Measurements from ENCODE around the gene SIGLEC9. TPM values are rescaled to one million over a fixed set of nuclear protein-coding genes. Genes with fewer than 3 reads are reported as not detected.

The SIGLEC9 gene
- total and polyA plus RNA-seq, 10 of the 15 experiments (the other 5 are each of a cell fraction or from before 2014, with no cell fraction given), result 0.10 TPM; not detected in 9

DNA sequence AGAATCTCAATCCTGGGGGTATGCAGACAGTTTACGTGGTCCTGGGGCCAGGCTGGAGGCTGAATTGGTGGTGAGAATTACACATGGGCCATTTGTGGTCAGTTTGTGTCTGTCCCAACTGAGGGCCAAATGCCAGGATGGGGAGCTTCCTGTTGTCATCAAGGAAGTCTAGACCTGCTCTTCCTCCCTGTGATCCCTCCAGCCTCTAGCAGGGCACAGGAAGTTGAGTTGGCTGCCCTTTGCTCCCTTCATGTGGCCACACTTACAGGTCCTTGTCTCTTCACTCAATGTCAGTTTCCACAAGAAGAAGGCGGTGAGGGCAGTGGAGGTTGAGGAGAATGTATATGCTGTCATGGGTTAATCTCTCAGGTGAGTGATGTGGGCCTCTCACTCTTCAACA, 47.5 kb downstream of the SIGLEC9 start:
- DNase-seq (ENCODE audit: low read depth, low spot score) (no peak), ATAC-seq (no peak), FAIRE-seq (no peak)
- Histone ChIP-seq H3K79me2 (ENCODE audit: control insufficient read depth, insufficient read depth, low read length) (no peaks in the 10 kb centered on the region), H3K36me3 (ENCODE audit: control insufficient read depth in 2 of 2, insufficient read depth in 2 of 2, low read length in 1 of 2) (no peaks in the 10 kb centered on the region), H2AFZ (ENCODE audit: control insufficient read depth, low read depth, low read length) (no peak overlapping the region), H3K4me3 (no peak overlapping the region), H3K4me2 (ENCODE audit: control insufficient read depth, insufficient read depth) (no peak overlapping the region), H3K27ac (ENCODE audit: control insufficient read depth, insufficient read depth) (no peak overlapping the region), H4K20me1 (ENCODE audit: control insufficient read depth, insufficient read depth) (no peaks in the 10 kb centered on the region), H3K9ac (ENCODE audit: control insufficient read depth, insufficient read depth, low read length) (no peak overlapping the region), H3K27me3 (replicated peaks in 1 of 2; ENCODE audit: control insufficient read depth in 2 of 2, insufficient read depth in 2 of 2, low read length in 1 of 2) (peaks cover 0 to 2% of the 10 kb centered on the region in 2 experiments; a peak in 1 of 4 replicates), H3K4me1 (ENCODE audit: control insufficient read depth, insufficient read depth, low read length) (peaks cover 3% of the 10 kb centered on the region), H3K9me3 (replicated peaks; ENCODE audit: control insufficient read depth, insufficient read depth, low read length) (no peaks in the 10 kb centered on the region)
- ChIA-PET POLR2A (no interaction called here), SMC1A (ENCODE audit: uncharacterized antibody, unreplicated experiment) (no interaction called here), CTCF (no interaction called here), RAD21 (ENCODE audit: unreplicated experiment) (no interaction called here)
- no peak for TF ChIP-seq ATF7 (IDR thresholded peaks at IDR 0.05; ENCODE audit: low read depth)
- no peak for TF ChIP-seq PRDM15 (CRISPR knock-in tag; IDR thresholded peaks at IDR 0.05)
- no peak for TF ChIP-seq SPI1 (IDR thresholded peaks at IDR 0.05; ENCODE audit: borderline replicate concordance, insufficient read depth, low read depth, low read length)
- TF ChIP-seq YY1 (IDR thresholded peaks at IDR 0.05; ENCODE audit: low read depth, low read length), result no peak
- TF ChIP-seq RELA (IDR thresholded peaks at IDR 0.05; ENCODE audit: borderline replicate concordance, partially characterized antibody), result no peak
- no peak for TF ChIP-seq RUNX3 (IDR thresholded peaks at IDR 0.05; ENCODE audit: low read length)
- no peak for TF ChIP-seq MEF2B (IDR thresholded peaks at IDR 0.05; ENCODE audit: partially characterized antibody, poor library complexity, severe bottlenecking)
- TF ChIP-seq HDGF (IDR thresholded peaks at IDR 0.05), result no peak
- TF ChIP-seq DPF2 (IDR thresholded peaks at IDR 0.05), result no peak
- no peak for TF ChIP-seq ASH2L (IDR thresholded peaks at IDR 0.05; ENCODE audit: borderline replicate concordance, low read depth)
- no peak for TF ChIP-seq IKZF1 (conservative IDR thresholded peaks at IDR 0.05)
- TF ChIP-seq NBN (IDR thresholded peaks at IDR 0.05), result no peak
- TF ChIP-seq, protein P1, sequence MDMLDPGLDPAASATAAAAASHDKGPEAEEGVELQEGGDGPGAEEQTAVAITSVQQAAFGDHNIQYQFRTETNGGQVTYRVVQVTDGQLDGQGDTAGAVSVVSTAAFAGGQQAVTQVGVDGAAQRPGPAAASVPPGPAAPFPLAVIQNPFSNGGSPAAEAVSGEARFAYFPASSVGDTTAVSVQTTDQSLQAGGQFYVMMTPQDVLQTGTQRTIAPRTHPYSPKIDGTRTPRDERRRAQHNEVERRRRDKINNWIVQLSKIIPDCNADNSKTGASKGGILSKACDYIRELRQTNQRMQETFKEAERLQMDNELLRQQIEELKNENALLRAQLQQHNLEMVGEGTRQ (IDR thresholded peaks at IDR 0.05; ENCODE audit: borderline replicate concordance, low read depth, low read length), result no peak
- no peak for TF ChIP-seq CHD4 (IDR thresholded peaks at IDR 0.05)
- TF ChIP-seq ETV6 (conservative IDR thresholded peaks at IDR 0.05 in 1 of 2, IDR thresholded peaks at IDR 0.05 in 1 of 2; ENCODE audit: borderline replicate concordance in 1 of 2, low read depth in 1 of 2), result no peak
- no peak for TF ChIP-seq SKIL (IDR thresholded peaks at IDR 0.05; ENCODE audit: low read depth, poor library complexity, severe bottlenecking)
- TF ChIP-seq TAF1 (IDR thresholded peaks at IDR 0.05; ENCODE audit: borderline replicate concordance, low read depth, low read length), result no peak
- BruUV-seq (replicated peaks), result no TSS peak
- 0% methylated on average over 2 of the region's 2 CpGs for WGBS (ENCODE audit: insufficient coverage, insufficient replicate concordance, low lambda C conversion rate, missing lambda C conversion rate)
- in situ Hi-C loops (cut with MboI), result no loop called here
- intact Hi-C loops (cut with micrococcal nuclease; ENCODE audit: unreplicated experiment), result no loop called here
